ENCODE data around the gene ABL2. TPM values are rescaled to one million over a fixed set of nuclear protein-coding genes. Genes with fewer than 3 reads are reported as not detected.
A peak's percentile ranks its signal among the peaks of the same experiment; 100 is the strongest.

Gene ABL2
- total and polyA plus RNA-seq, 2 donors (not counting 3 experiments of a cell fraction or from before 2014, with no cell fraction given): 41.8 to 158 TPM

GRCh38 chr1:179151908-179152682, 77.4 kb downstream of the ABL2 start:
- TF ChIP-seq MAX (IDR thresholded peaks at IDR 0.05; ENCODE audit: insufficient read depth, insufficient read length) (no peak), JUN (IDR thresholded peaks at IDR 0.05; ENCODE audit: borderline replicate concordance, insufficient read depth, insufficient read length, low read depth) (no peak)
- intact Hi-C loops (cut with micrococcal nuclease) (no loop called here), dilution Hi-C loops (cut with MboI; ENCODE audit: extremely low pct_ligation_motif_present, low sequenced_read_pairs) (no loop called here)
- POLR2A ChIA-PET: no interaction called here
- H4K20me1 ChIP-seq (replicated peaks; ENCODE audit: control insufficient read depth, extremely low read depth, insufficient read depth, low read length): no peaks in the 10 kb centered on the region
- BruUV-seq (replicated peaks): no TSS peak
- H3K4me3 ChIP-seq (replicated peaks in 1 of 3; ENCODE audit: insufficient read depth in 1 of 3, low read depth in 1 of 3, low read length in 3 of 3): no peak overlapping the region
- H3K9me3 ChIP-seq (replicated peaks; ENCODE audit: control insufficient read depth, insufficient read depth, low read length): no peaks in the 10 kb centered on the region
- H3K4me2 ChIP-seq (ENCODE audit: insufficient read depth, low read length): no peak overlapping the region
- no peak for FAIRE-seq
- no peaks in the 10 kb centered on the region for H3K9me1 ChIP-seq (replicated peaks; ENCODE audit: control insufficient read depth, extremely low read depth, insufficient read depth, low read length)
- no peak overlapping the region for H2AFZ ChIP-seq (ENCODE audit: low read depth, low read length)
- H3K27ac ChIP-seq (ENCODE audit: insufficient read depth, low read depth, low read length): no peak overlapping the region
- CTCF ChIA-PET: interaction anchor here (0.9 to 1.2 kb wide), 2 partner anchors 39 to 41 kb away, joined by 3 read pairs; no protein-coding TSS in a partner anchor
- H3K4me1 ChIP-seq (ENCODE audit: control insufficient read depth, extremely low read depth, insufficient read depth, low read length): no peaks in the 10 kb centered on the region
- no peaks in the 10 kb centered on the region for H3K36me3 ChIP-seq (ENCODE audit: control insufficient read depth in 2 of 2, extremely low read depth in 1 of 2, insufficient read depth in 2 of 2, low read length in 2 of 2)
- peaks cover 48% of the 10 kb centered on the region for H3K79me2 ChIP-seq (ENCODE audit: control insufficient read depth, insufficient read depth, low read length)
- H3K9ac ChIP-seq (replicated peaks; ENCODE audit: extremely low read depth, insufficient read depth, low read length): no peak overlapping the region
- no peaks in the 10 kb centered on the region for H3K27me3 ChIP-seq (ENCODE audit: control insufficient read depth in 2 of 2, insufficient read depth in 2 of 2, low read length in 2 of 2)
- no peak for DNase-seq (ENCODE audit: low read depth, low spot score)

DNA sequence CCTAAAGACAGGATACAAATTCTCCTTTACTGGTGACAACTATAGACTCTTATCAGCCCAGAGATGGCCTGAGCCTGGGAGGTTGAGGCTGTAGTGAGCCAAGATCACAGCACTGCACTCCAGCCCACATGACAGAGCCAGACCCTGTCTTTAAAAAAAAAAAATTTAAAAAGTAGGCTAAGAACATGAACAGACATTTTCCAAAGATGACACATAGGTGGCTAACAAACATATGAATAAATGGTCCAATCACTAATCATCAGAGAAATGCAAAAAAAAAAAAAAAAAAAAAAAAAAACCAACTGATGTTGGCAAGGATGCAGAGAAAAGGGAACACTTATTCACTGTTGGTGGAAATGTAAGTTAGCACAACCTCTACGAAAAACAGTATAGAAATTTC, 82.6 kb downstream of the ABL2 start:
- peaks cover 27% of the 10 kb centered on the region for H3K4me1 ChIP-seq (ENCODE audit: control insufficient read depth, extremely low read depth, insufficient read depth, low read length)
- H3K4me2 ChIP-seq (ENCODE audit: insufficient read depth, low read length): peak overlapping the region; percentile 90
- H3K4me3 ChIP-seq (replicated peaks in 1 of 3; ENCODE audit: insufficient read depth in 1 of 3, low read depth in 1 of 3, low read length in 3 of 3): no peak overlapping the region
- dilution Hi-C loops (cut with MboI; ENCODE audit: extremely low pct_ligation_motif_present, low sequenced_read_pairs): no loop called here
- no peaks in the 10 kb centered on the region for H3K9me1 ChIP-seq (replicated peaks; ENCODE audit: control insufficient read depth, extremely low read depth, insufficient read depth, low read length)
- H3K36me3 ChIP-seq (ENCODE audit: control insufficient read depth in 2 of 2, extremely low read depth in 1 of 2, insufficient read depth in 2 of 2, low read length in 2 of 2): no peaks in the 10 kb centered on the region
- intact Hi-C loops (cut with micrococcal nuclease): no loop called here
- TF ChIP-seq MAX (IDR thresholded peaks at IDR 0.05; ENCODE audit: insufficient read depth, insufficient read length) (no peak), FOS (IDR thresholded peaks at IDR 0.05; ENCODE audit: borderline replicate concordance, insufficient read depth, low read length) (no peak), CTCF (IDR thresholded peaks at IDR 0.05; ENCODE audit: extremely low read depth in 1 of 2, insufficient read depth in 1 of 2, low read depth in 1 of 2, low read length in 2 of 2) (no peak), GATA2 (IDR thresholded peaks at IDR 0.05; ENCODE audit: insufficient read depth, insufficient read length, low read depth, low read length) (no peak), POLR2AphosphoS5 (IDR thresholded peaks at IDR 0.05; ENCODE audit: insufficient read depth, low read depth, low read length) (no peak), EZH2 (IDR thresholded peaks at IDR 0.05; ENCODE audit: borderline replicate concordance, low read depth, low read length, severe bottlenecking) (no peak)
- DNase-seq (ENCODE audit: low read depth, low spot score): no peak
- FAIRE-seq: no peak
- H3K9ac ChIP-seq (replicated peaks; ENCODE audit: extremely low read depth, insufficient read depth, low read length): peak overlapping the region; percentile 69
- POLR2A ChIA-PET: no interaction called here
- BruUV-seq (replicated peaks): no TSS peak
- H3K79me2 ChIP-seq (ENCODE audit: control insufficient read depth, insufficient read depth, low read length): peaks cover 45% of the 10 kb centered on the region
- H4K20me1 ChIP-seq (replicated peaks; ENCODE audit: control insufficient read depth, extremely low read depth, insufficient read depth, low read length): no peaks in the 10 kb centered on the region
- no peaks in the 10 kb centered on the region for H3K9me3 ChIP-seq (replicated peaks; ENCODE audit: control insufficient read depth, insufficient read depth, low read length)
- CTCF ChIA-PET: no interaction called here
- no peaks in the 10 kb centered on the region for H3K27me3 ChIP-seq (ENCODE audit: control insufficient read depth in 2 of 2, insufficient read depth in 2 of 2, low read length in 2 of 2)
- H3K27ac ChIP-seq (ENCODE audit: insufficient read depth, low read depth, low read length): peak overlapping the region; percentile 83
- no peak overlapping the region for H2AFZ ChIP-seq (ENCODE audit: low read depth, low read length)

Data from endothelial cell of umbilical vein (primary cell).